Trophoblast cell (in vitro differentiated cells and primary cell): ENCODE measurements around the gene NTMT2. TPM values are rescaled to one million over a fixed set of nuclear protein-coding genes. Genes with fewer than 3 reads are reported as not detected.

Experiments used
- DNase-seq, 2 donors: peaks; one replicate each; pipeline ENCODE4 v3.0.0-alpha.2; 2016
- H2AFZ ChIP-seq: 2 replicates; pipeline ENCODE4 v1.6.1; 2013; ENCODE audit warnings: low read length, moderate library complexity, mild to moderate bottlenecking; ENCODE audit not compliant: insufficient read depth, poor library complexity
- H2AK5ac ChIP-seq: 2 replicates; pipeline ENCODE4 v1.6.1; 2013; ENCODE audit warnings: mild to moderate bottlenecking, low read length
- H2BK120ac ChIP-seq: 2 replicates; pipeline ENCODE4 v1.6.1; 2013; ENCODE audit warnings: low read length, mild to moderate bottlenecking, moderate library complexity; ENCODE audit not compliant: insufficient read depth, poor library complexity
- H2BK12ac ChIP-seq: 2 replicates; pipeline ENCODE4 v1.6.1; 2013; ENCODE audit warnings: mild to moderate bottlenecking, low read length, moderate library complexity
- H2BK5ac ChIP-seq: 2 replicates; pipeline ENCODE4 v1.6.1; 2013; ENCODE audit warnings: low read length, low read depth, moderate library complexity, mild to moderate bottlenecking; ENCODE audit not compliant: poor library complexity
- H3K14ac ChIP-seq: 2 replicates; pipeline ENCODE4 v1.6.1; 2013; ENCODE audit warnings: mild to moderate bottlenecking, low read length
- H3K18ac ChIP-seq: 2 replicates; pipeline ENCODE4 v1.6.1; 2013; ENCODE audit warnings: mild to moderate bottlenecking, low read length
- H3K23ac ChIP-seq: 2 replicates; pipeline ENCODE4 v1.6.1; 2013; ENCODE audit warnings: low read length
- H3K27ac ChIP-seq: 2 replicates; pipeline ENCODE4 v1.5.1; 2013; ENCODE audit warnings: low read depth, mild to moderate bottlenecking, inconsistent platforms, low read length, moderate library complexity
- H3K27me3 ChIP-seq: 2 replicates; pipeline ENCODE4 v1.6.1; 2013; ENCODE audit warnings: inconsistent platforms, mild to moderate bottlenecking, low read length, moderate library complexity; ENCODE audit not compliant: insufficient read depth
- H3K36me3 ChIP-seq, 2 experiments: 1 replicate in 1 of 2; 2 replicates in 1 of 2; pipeline ENCODE4 v1.6.1; 2013; ENCODE audit warnings: low read length in 2 of 2, mild to moderate bottlenecking in 2 of 2, moderate library complexity in 1 of 2; ENCODE audit not compliant: insufficient read depth in 2 of 2, control insufficient read depth in 1 of 2
- H3K4ac ChIP-seq: 2 replicates; pipeline ENCODE4 v1.6.1; 2013; ENCODE audit warnings: low read depth, mild to moderate bottlenecking, low read length, moderate library complexity
- H3K4me1 ChIP-seq, 2 experiments: 1 replicate in 1 of 2; 2 replicates in 1 of 2; pipeline ENCODE4 v1.6.1; 2013; ENCODE audit warnings: low read length in 2 of 2, mild to moderate bottlenecking in 2 of 2, moderate library complexity in 1 of 2; ENCODE audit not compliant: insufficient read depth in 2 of 2, control insufficient read depth in 1 of 2
- H3K4me2 ChIP-seq: 2 replicates; pipeline ENCODE4 v1.6.1; 2013; ENCODE audit warnings: inconsistent platforms, mild to moderate bottlenecking, low read length, moderate library complexity
- H3K4me3 ChIP-seq: 2 replicates; pipeline ENCODE4 v1.5.1; 2013; ENCODE audit warnings: mild to moderate bottlenecking, low read depth, low read length, inconsistent platforms
- H3K79me1 ChIP-seq: one replicate; pipeline ENCODE4 v1.6.1; 2013; ENCODE audit warnings: low read length
- H3K79me2 ChIP-seq: 2 replicates; pipeline ENCODE4 v1.6.1; 2013; ENCODE audit warnings: low read length, mild to moderate bottlenecking; ENCODE audit not compliant: control insufficient read depth, insufficient read depth, poor library complexity
- H3K9ac ChIP-seq: 2 replicates; pipeline ENCODE4 v1.6.1; 2013; ENCODE audit warnings: mild to moderate bottlenecking, low read length
- H3K9me3 ChIP-seq: 2 replicates; pipeline ENCODE4 v1.6.1; 2013; ENCODE audit warnings: low read depth, mild to moderate bottlenecking, control low read depth, inconsistent platforms, low read length; ENCODE audit not compliant: insufficient read depth
- H4K12ac ChIP-seq: 2 replicates; pipeline ENCODE4 v1.6.1; 2013; ENCODE audit warnings: low read depth, mild to moderate bottlenecking, low read length, moderate library complexity
- H4K8ac ChIP-seq: 2 replicates; pipeline ENCODE4 v1.6.1; 2013; ENCODE audit warnings: low read depth, mild to moderate bottlenecking, low read length, moderate library complexity
- H4K91ac ChIP-seq: one replicate; pipeline ENCODE4 v1.6.1; 2013; ENCODE audit warnings: low read depth, mild to moderate bottlenecking, low read length, moderate library complexity
- WGBS: extraction: QIAGEN DNeasy Blood & Tissue Kit; methylation state at CpG from one replicate; pipeline ENCODE4 v1.1.7; 2013; ENCODE audit warnings: missing lambda C conversion rate; ENCODE audit not compliant: insufficient read length, insufficient coverage; ENCODE audit errors: extremely low coverage; 5-methylcytosine and 5-hydroxymethylcytosine counted together
- polyA plus RNA-seq: library from polyadenylated mRNA; stranded (reverse); fragments of 200-250 nt; gene quantifications from 2 replicates; pipeline ENCODE4 v1.2.3, GENCODE V29; 2013

Gene NTMT2
- not detected in 2 replicates for polyA plus RNA-seq

- H3K27ac ChIP-seq, result peak within 1 kb of the TSS; percentile 61
- no peaks in the 10 kb centered on the region for H3K9me3 ChIP-seq
- no peak within 1 kb of the TSS for H3K4ac ChIP-seq
- no CpG with 5 or more reads among the region's 8 CpGs for WGBS
- peak; percentile 43 to 74 for DNase-seq
- H3K79me2 ChIP-seq, result no peaks in the 10 kb centered on the region
- H2BK5ac ChIP-seq, result peak within 1 kb of the TSS; percentile 8
- no peak within 1 kb of the TSS for H2AFZ ChIP-seq
- peak within 1 kb of the TSS; percentile 87 for H2BK12ac ChIP-seq
- no peak within 1 kb of the TSS for H4K12ac ChIP-seq
- H2BK120ac ChIP-seq, result peak within 1 kb of the TSS; percentile 59
- peaks cover 4 to 6% of the 10 kb centered on the region in 2 experiments for H3K4me1 ChIP-seq
- H3K4me3 ChIP-seq, result no peak within 1 kb of the TSS
- H3K36me3 ChIP-seq, result no peaks in the 10 kb centered on the region
- H3K4me2 ChIP-seq, result peak within 1 kb of the TSS; percentile 4
- H4K8ac ChIP-seq, result peak within 1 kb of the TSS; percentile 61
- H3K18ac ChIP-seq, result peak within 1 kb of the TSS; percentile 71
- H3K9ac ChIP-seq, result no peak within 1 kb of the TSS
- peak within 1 kb of the TSS; percentile 93 for H2AK5ac ChIP-seq
- peaks cover 4% of the 10 kb centered on the region for H3K79me1 ChIP-seq
- H3K23ac ChIP-seq, result no peak within 1 kb of the TSS
- H3K27me3 ChIP-seq, result no peaks in the 10 kb centered on the region
- peak within 1 kb of the TSS; percentile 66 for H4K91ac ChIP-seq
- peak within 1 kb of the TSS; percentile 70 for H3K14ac ChIP-seq
These were observed at the start of gene NTMT2 for GRCh38 chr1:170145770-170146676. Gene NTMT2 (plus strand): TSS chr1:170145959. CDS start chr1:170146108, 149 bp downstream.

- H2BK5ac ChIP-seq, result no peak overlapping the region
- no peak overlapping the region for H3K27ac ChIP-seq
- no peak overlapping the region for H4K91ac ChIP-seq
- H2BK12ac ChIP-seq, result no peak overlapping the region
- no peak overlapping the region for H3K23ac ChIP-seq
- no peaks in the 10 kb centered on the region for H3K36me3 ChIP-seq
- H3K4me1 ChIP-seq, result peaks cover 0 to 2% of the 10 kb centered on the region in 2 experiments
- H3K79me1 ChIP-seq, result no peaks in the 10 kb centered on the region
- no peak overlapping the region for H3K9ac ChIP-seq
- no peak for DNase-seq
- no peak overlapping the region for H2BK120ac ChIP-seq
- H3K14ac ChIP-seq, result no peak overlapping the region
- no peak overlapping the region for H3K4me2 ChIP-seq
- no peak overlapping the region for H3K18ac ChIP-seq
- no peak overlapping the region for H4K12ac ChIP-seq
- H3K4ac ChIP-seq, result no peak overlapping the region
- no peak overlapping the region for H2AK5ac ChIP-seq
- no peaks in the 10 kb centered on the region for H3K79me2 ChIP-seq
- no peaks in the 10 kb centered on the region for H3K27me3 ChIP-seq
- H4K8ac ChIP-seq, result no peak overlapping the region
- H2AFZ ChIP-seq, result no peak overlapping the region
- H3K9me3 ChIP-seq, result no peaks in the 10 kb centered on the region
- no peak overlapping the region for H3K4me3 ChIP-seq
These were observed 49.6 kb upstream of the NTMT2 start for GRCh38 chr1:170095976-170096748.

- Histone ChIP-seq H3K4me1 (peaks cover 0 to 2% of the 10 kb centered on the region in 2 experiments), H3K4me2 (no peak overlapping the region), H3K27ac (no peak overlapping the region), H3K14ac (no peak overlapping the region), H4K91ac (no peak overlapping the region), H4K12ac (no peak overlapping the region), H3K23ac (no peak overlapping the region), H4K8ac (no peak overlapping the region), H3K18ac (no peak overlapping the region), H3K4ac (no peak overlapping the region), H3K36me3 (no peaks in the 10 kb centered on the region), H3K9ac (no peak overlapping the region), H3K79me1 (no peaks in the 10 kb centered on the region), H2AFZ (no peak overlapping the region), H2BK5ac (no peak overlapping the region), H3K9me3 (no peaks in the 10 kb centered on the region), H2AK5ac (no peak overlapping the region), H2BK120ac (no peak overlapping the region), H3K27me3 (no peaks in the 10 kb centered on the region), H3K79me2 (no peaks in the 10 kb centered on the region), H2BK12ac (no peak overlapping the region), H3K4me3 (no peak overlapping the region)
- DNase-seq, result no peak
- WGBS, result no CpG with 5 or more reads among the region's 4 CpGs
These were observed 48.9 kb upstream of the NTMT2 start for GRCh38 chr1:170096806-170097340.

DNA sequence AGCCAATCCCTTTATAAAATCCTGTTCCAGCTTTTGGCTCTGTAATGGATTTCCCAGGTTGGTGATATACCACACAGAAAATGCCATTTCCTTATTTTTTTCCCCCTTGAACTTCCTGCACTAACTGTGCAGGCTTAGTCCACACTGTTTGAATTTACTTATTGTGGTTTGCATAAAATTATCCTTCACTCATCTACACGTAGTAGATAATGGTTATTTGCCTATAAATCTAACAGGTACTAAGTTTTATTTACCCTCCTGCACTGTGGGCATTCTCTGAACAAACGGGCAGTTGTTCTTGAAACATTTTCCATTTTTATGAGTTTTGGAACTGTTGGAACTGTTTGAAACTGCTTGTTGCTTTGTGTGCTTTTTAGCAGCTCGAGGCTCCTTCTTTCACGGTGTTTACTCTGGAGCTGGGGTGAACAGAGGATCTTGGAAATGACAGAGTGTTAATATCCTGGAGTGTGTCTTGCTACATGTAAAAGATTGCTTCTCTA is 48.3 kb upstream of the NTMT2 start:
- Histone ChIP-seq H2BK5ac (no peak overlapping the region), H3K27me3 (no peaks in the 10 kb centered on the region), H3K23ac (no peak overlapping the region), H3K27ac (no peak overlapping the region), H3K4me1 (peaks cover 0 to 2% of the 10 kb centered on the region in 2 experiments), H3K4me2 (no peak overlapping the region), H3K36me3 (no peaks in the 10 kb centered on the region), H4K91ac (no peak overlapping the region), H3K79me2 (no peaks in the 10 kb centered on the region), H4K12ac (no peak overlapping the region), H3K4me3 (no peak overlapping the region), H2BK12ac (no peak overlapping the region), H3K79me1 (no peaks in the 10 kb centered on the region), H3K4ac (no peak overlapping the region), H3K18ac (no peak overlapping the region), H3K9me3 (no peaks in the 10 kb centered on the region), H3K9ac (no peak overlapping the region), H2BK120ac (no peak overlapping the region), H2AK5ac (no peak overlapping the region), H4K8ac (no peak overlapping the region), H2AFZ (no peak overlapping the region), H3K14ac (no peak overlapping the region)
- WGBS, result no CpG with 5 or more reads among the region's 4 CpGs
- no peak for DNase-seq
